Mesenchymal stem cell (in vitro differentiated cells and primary cell): ENCODE results near the gene MPZL2.

Experiments used
- DNase-seq: peaks from one replicate; pipeline ENCODE4 v3.0.0-alpha.2; 2013
- H2AFZ ChIP-seq: one replicate; pipeline ENCODE4 v1.6.1; 2013; ENCODE audit warnings: low read depth, mild to moderate bottlenecking, control low read depth, inconsistent platforms, low read length, moderate library complexity
- H2AK5ac ChIP-seq: 2 replicates; pipeline ENCODE4 v1.6.1; 2013; ENCODE audit warnings: low read length, moderate library complexity, mild to moderate bottlenecking, inconsistent platforms; ENCODE audit not compliant: severe bottlenecking
- H2BK120ac ChIP-seq: one replicate; pipeline ENCODE4 v1.6.1; 2013; ENCODE audit warnings: low read depth, mild to moderate bottlenecking, inconsistent platforms, low read length, moderate library complexity
- H2BK12ac ChIP-seq, 2 experiments: one replicate each; pipeline ENCODE4 v1.6.1; 2013; ENCODE audit warnings: inconsistent platforms in 2 of 2, low read length in 2 of 2, mild to moderate bottlenecking in 2 of 2, moderate library complexity in 2 of 2, control low read depth in 1 of 2
- H2BK15ac ChIP-seq: one replicate; pipeline ENCODE4 v1.6.1; 2013; ENCODE audit warnings: mild to moderate bottlenecking, low read depth, inconsistent platforms; ENCODE audit not compliant: poor library complexity, severe bottlenecking
- H2BK5ac ChIP-seq: 2 replicates; pipeline ENCODE4 v1.6.1; 2013; ENCODE audit warnings: low read depth, mild to moderate bottlenecking, low read length, control low read depth, inconsistent platforms; ENCODE audit not compliant: poor library complexity, severe bottlenecking
- H3K14ac ChIP-seq, 2 experiments: one replicate each; pipeline ENCODE4 v1.6.1; 2013; ENCODE audit warnings: inconsistent platforms in 2 of 2, low read length in 2 of 2, control low read depth in 1 of 2, mild to moderate bottlenecking in 1 of 2, moderate library complexity in 1 of 2
- H3K18ac ChIP-seq, 2 experiments: one replicate each; pipeline ENCODE4 v1.6.1; 2013; ENCODE audit warnings: inconsistent platforms in 2 of 2, low read length in 2 of 2, control low read depth in 1 of 2, low read depth in 1 of 2, mild to moderate bottlenecking in 1 of 2
- H3K23ac ChIP-seq, 2 experiments: one replicate each; pipeline ENCODE4 v1.6.1; 2013; ENCODE audit warnings: inconsistent platforms in 2 of 2, low read length in 2 of 2, mild to moderate bottlenecking in 2 of 2, moderate library complexity in 2 of 2, control low read depth in 1 of 2
- H3K27ac ChIP-seq: 2 replicates; pipeline ENCODE4 v1.5.1; 2013; ENCODE audit warnings: mild to moderate bottlenecking, moderate library complexity, low read length, control low read depth, inconsistent platforms; ENCODE audit not compliant: poor library complexity, severe bottlenecking
- H3K27me3 ChIP-seq, 2 experiments: 2 replicates each; pipeline versions ENCODE4 v1.6.1 to v1.7.0; 2013; ENCODE audit warnings: low read length in 2 of 2, mild to moderate bottlenecking in 2 of 2, moderate library complexity in 2 of 2, control low read depth in 1 of 2, inconsistent platforms in 1 of 2; ENCODE audit not compliant: control insufficient read depth in 1 of 2, insufficient read depth in 1 of 2
- H3K36me3 ChIP-seq, 2 experiments: 2 replicates each; pipeline versions ENCODE4 v1.6.1 to v1.7.0; 2013; ENCODE audit warnings: low read length in 2 of 2, control low read depth in 1 of 2, inconsistent platforms in 1 of 2, low read depth in 1 of 2, mild to moderate bottlenecking in 1 of 2; ENCODE audit not compliant: insufficient read depth in 2 of 2, control insufficient read depth in 1 of 2
- H3K4ac ChIP-seq, 2 experiments: one replicate each; pipeline ENCODE4 v1.6.1; 2013; ENCODE audit warnings: inconsistent platforms in 2 of 2, low read length in 2 of 2, mild to moderate bottlenecking in 2 of 2, moderate library complexity in 2 of 2, control low read depth in 1 of 2, low read depth in 1 of 2
- H3K4me1 ChIP-seq: 2 replicates; pipeline ENCODE4 v1.6.1; 2013; ENCODE audit warnings: low read depth, low read length, control low read depth; ENCODE audit not compliant: control insufficient read depth, insufficient read depth
- H3K4me2 ChIP-seq: 2 replicates; pipeline ENCODE4 v1.6.1; 2013; ENCODE audit warnings: low read length, mild to moderate bottlenecking, inconsistent platforms; ENCODE audit not compliant: poor library complexity, severe bottlenecking
- H3K4me3 ChIP-seq, 2 experiments: 2 replicates each; pipeline versions ENCODE4 v1.5.1 to v1.7.0; 2013; ENCODE audit warnings: low read length in 2 of 2, mild to moderate bottlenecking in 2 of 2, control low read depth in 1 of 2, low read depth in 1 of 2; ENCODE audit not compliant: insufficient read depth in 1 of 2
- H3K79me1 ChIP-seq: replicated peaks from 2 replicates; pipeline ENCODE4 v1.6.1; 2013; ENCODE audit warnings: mild to moderate bottlenecking, control low read depth, low read length, inconsistent platforms; ENCODE audit not compliant: poor library complexity, severe bottlenecking
- H3K9ac ChIP-seq: 2 replicates; pipeline ENCODE4 v1.7.0; 2013; ENCODE audit warnings: mild to moderate bottlenecking, low read length, moderate library complexity
- H3K9me3 ChIP-seq: 2 replicates; pipeline ENCODE4 v1.7.0; 2013; ENCODE audit warnings: mild to moderate bottlenecking, low read length; ENCODE audit not compliant: control insufficient read depth
- H4K8ac ChIP-seq: one replicate; pipeline ENCODE4 v1.6.1; 2013; ENCODE audit warnings: inconsistent platforms, mild to moderate bottlenecking, low read length, moderate library complexity
- H4K91ac ChIP-seq: one replicate; pipeline ENCODE4 v1.6.1; 2013; ENCODE audit warnings: mild to moderate bottlenecking, low read length, inconsistent platforms
- WGBS: methylation state at CpG from one replicate; pipeline ENCODE4 v1.1.7; 2013; ENCODE audit warnings: mixed read lengths; 5-methylcytosine and 5-hydroxymethylcytosine counted together

MPZL2 gene

GRCh38 chr11:118305726-118306125, 41.6 kb upstream of the MPZL2 start:
- no peaks in the 10 kb centered on the region for H3K9me3 ChIP-seq
- no peaks in the 10 kb centered on the region for H3K79me1 ChIP-seq
- 71% methylated on average over 8 of the region's 8 CpGs for WGBS
- H4K91ac ChIP-seq, result no peak overlapping the region
- H3K4me3 ChIP-seq, result no peak overlapping the region
- H3K4me1 ChIP-seq, result no peaks in the 10 kb centered on the region
- H3K36me3 ChIP-seq, result no peaks in the 10 kb centered on the region
- no peak overlapping the region for H3K23ac ChIP-seq
- no peak overlapping the region for H4K8ac ChIP-seq
- no peak overlapping the region for H3K14ac ChIP-seq
- H2BK120ac ChIP-seq, result no peak overlapping the region
- H3K4me2 ChIP-seq, result no peak overlapping the region
- no peak overlapping the region for H2BK12ac ChIP-seq
- H2BK5ac ChIP-seq, result no peak overlapping the region
- H2BK15ac ChIP-seq, result no peak overlapping the region
- no peak overlapping the region for H3K9ac ChIP-seq
- peaks cover 27 to 36% of the 10 kb centered on the region in 2 experiments for H3K27me3 ChIP-seq
- no peak overlapping the region for H3K18ac ChIP-seq
- no peak overlapping the region for H3K27ac ChIP-seq
- H2AK5ac ChIP-seq, result no peak overlapping the region
- no peak overlapping the region for H3K4ac ChIP-seq
- DNase-seq, result no peak
- no peak overlapping the region for H2AFZ ChIP-seq

- Histone ChIP-seq H3K4ac (no peak within 1 kb of the TSS), H3K9ac (no peak within 1 kb of the TSS), H2AK5ac (no peak within 1 kb of the TSS), H3K79me1 (no peaks in the 10 kb centered on the region), H2BK12ac (no peak within 1 kb of the TSS), H4K91ac (no peak within 1 kb of the TSS), H4K8ac (no peak within 1 kb of the TSS), H3K36me3 (no peaks in the 10 kb centered on the region), H3K23ac (no peak within 1 kb of the TSS), H3K4me2 (no peak within 1 kb of the TSS), H2AFZ (no peak within 1 kb of the TSS), H3K4me3 (no peak within 1 kb of the TSS), H3K4me1 (no peaks in the 10 kb centered on the region), H2BK5ac (no peak within 1 kb of the TSS), H3K27me3 (peaks cover 30 to 41% of the 10 kb centered on the region in 2 experiments), H3K14ac (no peak within 1 kb of the TSS), H2BK15ac (no peak within 1 kb of the TSS), H2BK120ac (no peak within 1 kb of the TSS), H3K9me3 (no peaks in the 10 kb centered on the region), H3K18ac (no peak within 1 kb of the TSS), H3K27ac (no peak within 1 kb of the TSS)
- DNase-seq, result no peak
- 86% methylated on average over 8 of the region's 8 CpGs for WGBS
Measured at GRCh38 chr11:118304568-118305248, 40.6 kb upstream of the MPZL2 start, which contains the start of gene CD3E. CD3E (plus strand) TSS chr11:118304730; CDS start chr11:118304953, 223 bp downstream.

- Histone ChIP-seq H3K27ac (no peak overlapping the region), H4K8ac (no peak overlapping the region), H3K27me3 (peaks cover 30 to 43% of the 10 kb centered on the region in 2 experiments), H4K91ac (no peak overlapping the region), H3K4ac (no peak overlapping the region), H2BK5ac (no peak overlapping the region), H3K9me3 (no peaks in the 10 kb centered on the region), H3K4me1 (no peaks in the 10 kb centered on the region), H2AFZ (no peak overlapping the region), H3K9ac (no peak overlapping the region), H2BK12ac (no peak overlapping the region), H3K36me3 (no peaks in the 10 kb centered on the region), H3K23ac (no peak overlapping the region), H3K14ac (no peak overlapping the region), H2AK5ac (no peak overlapping the region), H3K79me1 (no peaks in the 10 kb centered on the region), H3K18ac (no peak overlapping the region), H3K4me3 (no peak overlapping the region), H2BK15ac (no peak overlapping the region), H2BK120ac (no peak overlapping the region), H3K4me2 (no peak overlapping the region)
- WGBS, result no CpG with 5 or more reads among the region's 1 CpG
- DNase-seq, result no peak
Measured at GRCh38 chr11:118304227-118304567, 40.1 kb upstream of the MPZL2 start.

GRCh38 chr11:118301600-118302195, 37.6 kb upstream of the MPZL2 start:
- no peak overlapping the region for H2BK12ac ChIP-seq
- H2BK15ac ChIP-seq, result no peak overlapping the region
- H4K8ac ChIP-seq, result no peak overlapping the region
- H3K27ac ChIP-seq, result no peak overlapping the region
- no peak overlapping the region for H2BK120ac ChIP-seq
- H2BK5ac ChIP-seq, result no peak overlapping the region
- H4K91ac ChIP-seq, result no peak overlapping the region
- H3K4ac ChIP-seq, result no peak overlapping the region
- no peak overlapping the region for H3K23ac ChIP-seq
- H3K4me2 ChIP-seq, result no peak overlapping the region
- no peak overlapping the region for H3K14ac ChIP-seq
- no peak overlapping the region for H3K9ac ChIP-seq
- 79% methylated on average over 8 of the region's 8 CpGs for WGBS
- H3K79me1 ChIP-seq, result no peaks in the 10 kb centered on the region
- no peaks in the 10 kb centered on the region for H3K9me3 ChIP-seq
- H2AK5ac ChIP-seq, result no peak overlapping the region
- H3K18ac ChIP-seq, result no peak overlapping the region
- no peaks in the 10 kb centered on the region for H3K4me1 ChIP-seq
- H3K4me3 ChIP-seq, result no peak overlapping the region
- peaks cover 30 to 43% of the 10 kb centered on the region in 2 experiments for H3K27me3 ChIP-seq
- no peak for DNase-seq
- no peak overlapping the region for H2AFZ ChIP-seq
- H3K36me3 ChIP-seq, result no peaks in the 10 kb centered on the region
